Measurements from ENCODE around the gene SAPCD1. TPM values are rescaled to one million over a fixed set of nuclear protein-coding genes. Genes with fewer than 3 reads are reported as not detected.

The SAPCD1 gene
- total and polyA plus RNA-seq, 10 of the 15 experiments (the other 5 are each of a cell fraction or from before 2014, with no cell fraction given): 1.6 to 13.0 (median 5.4) TPM

DNA sequence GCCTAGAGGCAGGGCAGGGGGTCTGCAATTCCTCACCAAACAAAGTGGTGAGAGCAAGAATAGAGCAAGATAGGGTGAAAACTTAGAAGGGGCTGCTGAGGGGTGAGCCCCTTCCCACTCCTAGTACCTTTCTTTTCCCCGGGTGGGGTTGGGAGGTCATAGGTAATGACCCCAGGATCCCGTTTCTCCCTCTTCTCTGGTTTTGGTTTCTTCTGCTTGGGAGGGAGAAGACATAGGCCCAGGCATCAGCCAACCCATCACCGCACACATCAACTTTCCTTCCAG, 29.6 kb downstream of the SAPCD1 start:
- ChIA-PET CTCF (interaction anchor here (1.0 to 4.3 kb wide), 9 partner anchors 9 to 62 kb away, joined by 3 to 41 read pairs (median 7); partner anchors contain the start of genes CLIC1, HSPA1B and MSH5), RAD21 (ENCODE audit: unreplicated experiment) (interaction anchor here (3.9 kb wide), 1 partner anchor 52 kb away, joined by 22 read pairs; the partner anchor contains the start of gene MSH5), POLR2A (interaction anchor here (1.4 kb wide), 1 partner anchor 56 kb away, joined by 3 read pairs; the partner anchor contains the start of gene CLIC1), SMC1A (ENCODE audit: uncharacterized antibody, unreplicated experiment) (interaction anchor here (0.7 to 2.2 kb wide), 2 partner anchors 31 to 54 kb away, joined by 3 to 11 read pairs; no protein-coding TSS in a partner anchor)
- Histone ChIP-seq H3K9ac (ENCODE audit: control insufficient read depth, insufficient read depth, low read length) (no peak overlapping the region), H3K27ac (ENCODE audit: control insufficient read depth, insufficient read depth) (no peak overlapping the region), H3K27me3 (replicated peaks in 1 of 2; ENCODE audit: control insufficient read depth in 2 of 2, insufficient read depth in 2 of 2, low read length in 1 of 2) (no peaks in the 10 kb centered on the region), H3K4me2 (ENCODE audit: control insufficient read depth, insufficient read depth) (no peak overlapping the region), H3K4me1 (ENCODE audit: control insufficient read depth, insufficient read depth, low read length) (peaks cover 12% of the 10 kb centered on the region), H3K36me3 (ENCODE audit: control insufficient read depth in 2 of 2, insufficient read depth in 2 of 2, low read length in 1 of 2) (peaks cover 4 to 9% of the 10 kb centered on the region in 2 experiments; a peak in 3 of 4 replicates), H3K4me3 (no peak overlapping the region), H2AFZ (ENCODE audit: control insufficient read depth, low read depth, low read length) (no peak overlapping the region), H4K20me1 (ENCODE audit: control insufficient read depth, insufficient read depth) (no peaks in the 10 kb centered on the region), H3K9me3 (replicated peaks; ENCODE audit: control insufficient read depth, insufficient read depth, low read length) (no peaks in the 10 kb centered on the region), H3K79me2 (ENCODE audit: control insufficient read depth, insufficient read depth, low read length) (peaks cover 21% of the 10 kb centered on the region)
- no peak for ATAC-seq
- 63% methylated on average over 3 of the region's 3 CpGs for WGBS (ENCODE audit: insufficient coverage, insufficient replicate concordance, low lambda C conversion rate, missing lambda C conversion rate)
- BruUV-seq (replicated peaks): no TSS peak
- intact Hi-C loops (cut with micrococcal nuclease; ENCODE audit: unreplicated experiment): no loop called here
- in situ Hi-C loops (cut with MboI): no loop called here
- DNase-seq (ENCODE audit: low read depth, low spot score): no peak
- FAIRE-seq: no peak
- TF ChIP-seq SMARCA5 (IDR thresholded peaks at IDR 0.05): no peak
- TF ChIP-seq POLR2AphosphoS2 (IDR thresholded peaks at IDR 0.05; ENCODE audit: low read depth, low read length): no peak
- TF ChIP-seq DPF2 (IDR thresholded peaks at IDR 0.05): no peak
- TF ChIP-seq, protein P1, sequence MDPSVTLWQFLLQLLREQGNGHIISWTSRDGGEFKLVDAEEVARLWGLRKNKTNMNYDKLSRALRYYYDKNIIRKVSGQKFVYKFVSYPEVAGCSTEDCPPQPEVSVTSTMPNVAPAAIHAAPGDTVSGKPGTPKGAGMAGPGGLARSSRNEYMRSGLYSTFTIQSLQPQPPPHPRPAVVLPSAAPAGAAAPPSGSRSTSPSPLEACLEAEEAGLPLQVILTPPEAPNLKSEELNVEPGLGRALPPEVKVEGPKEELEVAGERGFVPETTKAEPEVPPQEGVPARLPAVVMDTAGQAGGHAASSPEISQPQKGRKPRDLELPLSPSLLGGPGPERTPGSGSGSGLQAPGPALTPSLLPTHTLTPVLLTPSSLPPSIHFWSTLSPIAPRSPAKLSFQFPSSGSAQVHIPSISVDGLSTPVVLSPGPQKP (IDR thresholded peaks at IDR 0.05; ENCODE audit: low read depth, low read length): no peak
- TF ChIP-seq, protein P2, sequence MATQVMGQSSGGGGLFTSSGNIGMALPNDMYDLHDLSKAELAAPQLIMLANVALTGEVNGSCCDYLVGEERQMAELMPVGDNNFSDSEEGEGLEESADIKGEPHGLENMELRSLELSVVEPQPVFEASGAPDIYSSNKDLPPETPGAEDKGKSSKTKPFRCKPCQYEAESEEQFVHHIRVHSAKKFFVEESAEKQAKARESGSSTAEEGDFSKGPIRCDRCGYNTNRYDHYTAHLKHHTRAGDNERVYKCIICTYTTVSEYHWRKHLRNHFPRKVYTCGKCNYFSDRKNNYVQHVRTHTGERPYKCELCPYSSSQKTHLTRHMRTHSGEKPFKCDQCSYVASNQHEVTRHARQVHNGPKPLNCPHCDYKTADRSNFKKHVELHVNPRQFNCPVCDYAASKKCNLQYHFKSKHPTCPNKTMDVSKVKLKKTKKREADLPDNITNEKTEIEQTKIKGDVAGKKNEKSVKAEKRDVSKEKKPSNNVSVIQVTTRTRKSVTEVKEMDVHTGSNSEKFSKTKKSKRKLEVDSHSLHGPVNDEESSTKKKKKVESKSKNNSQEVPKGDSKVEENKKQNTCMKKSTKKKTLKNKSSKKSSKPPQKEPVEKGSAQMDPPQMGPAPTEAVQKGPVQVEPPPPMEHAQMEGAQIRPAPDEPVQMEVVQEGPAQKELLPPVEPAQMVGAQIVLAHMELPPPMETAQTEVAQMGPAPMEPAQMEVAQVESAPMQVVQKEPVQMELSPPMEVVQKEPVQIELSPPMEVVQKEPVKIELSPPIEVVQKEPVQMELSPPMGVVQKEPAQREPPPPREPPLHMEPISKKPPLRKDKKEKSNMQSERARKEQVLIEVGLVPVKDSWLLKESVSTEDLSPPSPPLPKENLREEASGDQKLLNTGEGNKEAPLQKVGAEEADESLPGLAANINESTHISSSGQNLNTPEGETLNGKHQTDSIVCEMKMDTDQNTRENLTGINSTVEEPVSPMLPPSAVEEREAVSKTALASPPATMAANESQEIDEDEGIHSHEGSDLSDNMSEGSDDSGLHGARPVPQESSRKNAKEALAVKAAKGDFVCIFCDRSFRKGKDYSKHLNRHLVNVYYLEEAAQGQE (IDR thresholded peaks at IDR 0.05; ENCODE audit: low read depth, low read length): no peak
- TF ChIP-seq, protein P3, sequence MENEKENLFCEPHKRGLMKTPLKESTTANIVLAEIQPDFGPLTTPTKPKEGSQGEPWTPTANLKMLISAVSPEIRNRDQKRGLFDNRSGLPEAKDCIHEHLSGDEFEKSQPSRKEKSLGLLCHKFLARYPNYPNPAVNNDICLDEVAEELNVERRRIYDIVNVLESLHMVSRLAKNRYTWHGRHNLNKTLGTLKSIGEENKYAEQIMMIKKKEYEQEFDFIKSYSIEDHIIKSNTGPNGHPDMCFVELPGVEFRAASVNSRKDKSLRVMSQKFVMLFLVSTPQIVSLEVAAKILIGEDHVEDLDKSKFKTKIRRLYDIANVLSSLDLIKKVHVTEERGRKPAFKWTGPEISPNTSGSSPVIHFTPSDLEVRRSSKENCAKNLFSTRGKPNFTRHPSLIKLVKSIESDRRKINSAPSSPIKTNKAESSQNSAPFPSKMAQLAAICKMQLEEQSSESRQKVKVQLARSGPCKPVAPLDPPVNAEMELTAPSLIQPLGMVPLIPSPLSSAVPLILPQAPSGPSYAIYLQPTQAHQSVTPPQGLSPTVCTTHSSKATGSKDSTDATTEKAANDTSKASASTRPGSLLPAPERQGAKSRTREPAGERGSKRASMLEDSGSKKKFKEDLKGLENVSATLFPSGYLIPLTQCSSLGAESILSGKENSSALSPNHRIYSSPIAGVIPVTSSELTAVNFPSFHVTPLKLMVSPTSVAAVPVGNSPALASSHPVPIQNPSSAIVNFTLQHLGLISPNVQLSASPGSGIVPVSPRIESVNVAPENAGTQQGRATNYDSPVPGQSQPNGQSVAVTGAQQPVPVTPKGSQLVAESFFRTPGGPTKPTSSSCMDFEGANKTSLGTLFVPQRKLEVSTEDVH (IDR thresholded peaks at IDR 0.05; ENCODE audit: low read depth, partially characterized antibody): no peak
- TF ChIP-seq, protein P4, sequence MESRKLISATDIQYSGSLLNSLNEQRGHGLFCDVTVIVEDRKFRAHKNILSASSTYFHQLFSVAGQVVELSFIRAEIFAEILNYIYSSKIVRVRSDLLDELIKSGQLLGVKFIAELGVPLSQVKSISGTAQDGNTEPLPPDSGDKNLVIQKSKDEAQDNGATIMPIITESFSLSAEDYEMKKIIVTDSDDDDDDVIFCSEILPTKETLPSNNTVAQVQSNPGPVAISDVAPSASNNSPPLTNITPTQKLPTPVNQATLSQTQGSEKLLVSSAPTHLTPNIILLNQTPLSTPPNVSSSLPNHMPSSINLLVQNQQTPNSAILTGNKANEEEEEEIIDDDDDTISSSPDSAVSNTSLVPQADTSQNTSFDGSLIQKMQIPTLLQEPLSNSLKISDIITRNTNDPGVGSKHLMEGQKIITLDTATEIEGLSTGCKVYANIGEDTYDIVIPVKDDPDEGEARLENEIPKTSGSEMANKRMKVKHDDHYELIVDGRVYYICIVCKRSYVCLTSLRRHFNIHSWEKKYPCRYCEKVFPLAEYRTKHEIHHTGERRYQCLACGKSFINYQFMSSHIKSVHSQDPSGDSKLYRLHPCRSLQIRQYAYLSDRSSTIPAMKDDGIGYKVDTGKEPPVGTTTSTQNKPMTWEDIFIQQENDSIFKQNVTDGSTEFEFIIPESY (IDR thresholded peaks at IDR 0.05): no peak

Measured in GM12878 (cell line).